Adrenal gland (tissue), 12 donors: ENCODE data around the gene TENM4. TPM values are rescaled to one million over a fixed set of nuclear protein-coding genes. Genes with fewer than 3 reads are reported as not detected.

Source experiments
- DNase-seq, 7 donors: peaks; one replicate each; pipeline ENCODE4 v3.0.0-alpha.2; 2019 to 2020
- H3K27ac ChIP-seq, 5 donors: fragments of 200-600 bp; sonication (generic) in 4 of 5; 1 replicate in 3 of 5; 2 replicates in 2 of 5; pipeline versions ENCODE4 v1.5.1 to v1.8.0; 2016 to 2020; ENCODE audit warnings: mild to moderate bottlenecking in 1 of 5
- H3K27me3 ChIP-seq: fragments of 200-600 bp; 2 replicates; pipeline ENCODE4 v1.8.0; 2021
- H3K36me3 ChIP-seq, 2 donors: fragments of 200-600 bp; replicated peaks in 1 of 2; 1 replicate in 1 of 2; 2 replicates in 1 of 2; pipeline versions ENCODE4 v1.5.1 to v1.8.0; 2018 to 2022
- H3K4me1 ChIP-seq, 2 donors: fragments of 200-600 bp; replicated peaks in 1 of 2; 1 replicate in 1 of 2; 2 replicates in 1 of 2; pipeline versions ENCODE4 v1.5.1 to v1.8.0; 2018 to 2021
- H3K4me3 ChIP-seq, 4 donors: fragments of 200-600 bp; sonication (generic) in 3 of 4; one replicate each; pipeline ENCODE4 v1.5.1; 2016 to 2018
- H3K9me3 ChIP-seq, 3 donors: fragments of 200-600 bp; sonication (generic) in 1 of 3; replicated peaks in 1 of 3; 1 replicate in 2 of 3; 2 replicates in 1 of 3; pipeline versions ENCODE4 v1.5.1 to v1.8.0; 2016 to 2021
- CTCF ChIP-seq, 6 experiments: fragments of 450-650 bp in 4 of 6; fragments of 200-600 bp in 2 of 6; sonication (generic) in 1 of 6; IDR thresholded peaks; 1 replicate in 5 of 6; 2 replicates in 1 of 6; pipeline versions ENCODE4 v1.5.1 to v1.8.0; 2016 to 2021; ENCODE audit warnings: antibody characterized with exemption in 6 of 6, mild to moderate bottlenecking in 2 of 6, moderate library complexity in 1 of 6
- POLR2A ChIP-seq, 2 donors: fragments of 450-650 bp; IDR thresholded peaks; one replicate each; pipeline ENCODE4 v1.6.1; 2017; ENCODE audit warnings: antibody characterized with exemption in 2 of 2, mild to moderate bottlenecking in 2 of 2, moderate library complexity in 1 of 2
- WGBS, 4 donors: extraction: QIAGEN DNeasy Blood & Tissue Kit in 2 of 4; methylation state at CpG; one replicate each; pipeline versions ENCODE4 v1.1.5 to v1.1.7; 2013 to 2017; 5-methylcytosine and 5-hydroxymethylcytosine counted together
- intact Hi-C, 2 donors: fragments of 100-400 bp; cut with DNase I; formaldehyde crosslinking; loops; one replicate each; pipeline versions ENCODE4 v1.14.1 to v1.15.0; 2022 to 2023
- polyA plus RNA-seq, 3 donors: library from polyadenylated mRNA; stranded (reverse); fragments of 200-250 nt in 2 of 3; fragments of 350-450 nt in 1 of 3; fragmentation: Illumina TruSeq in 1 of 3; extraction: RNeasy Lipid Tissue Mini Kit (QIAGEN cat#74804) in 1 of 3; gene quantifications; one replicate each; pipeline ENCODE4 v1.2.3, GENCODE V29; 2013 to 2014
- total RNA-seq, 9 donors: library from RNA; depleted of rRNA in 4 of 9; stranded (reverse); fragments of >200 nt in 4 of 9; fragments of 120-200 nt in 1 of 9; fragmentation: NEBNext Ultra II Directional in 1 of 9; extraction: Animal tissue kit (Norgen Biotek cat#: 25700) in 1 of 9; gene quantifications; one replicate each; pipeline versions ENCODE4 v1.1.0 to v1.2.4, GENCODE V29; 2013 to 2023
- donor health status: healthy with polysubstance abuse.
- donor health status: Bipolar disorder and iron deficiency.
- donor health status: DM: yes; HTN: yes; CAD: no.
- donor health status: DM: no; HTN: no; CAD: no.
- donor health status: DM: no; HTN: no; CAD: no.
- donor health status: DM: yes; HTN: yes; CAD: no.

Gene TENM4
- total and polyA plus RNA-seq, 12 donors = 0.74 to 24.9 (median 6.7) TPM

GRCh38 chr11:79264284-79264683 lies 176.5 kb downstream of the TENM4 start:
- no peak overlapping the region for H3K4me3 ChIP-seq
- no peaks in the 10 kb centered on the region for H3K36me3 ChIP-seq
- no peaks in the 10 kb centered on the region for H3K9me3 ChIP-seq
- TF ChIP-seq POLR2A (IDR thresholded peaks at IDR 0.05) (no peak), CTCF (IDR thresholded peaks at IDR 0.05) (no peak)
- no peaks in the 10 kb centered on the region for H3K27me3 ChIP-seq
- H3K4me1 ChIP-seq = no peaks in the 10 kb centered on the region
- DNase-seq = no peak
- 88 to 91% (median 89%) methylated on average over 6 of the region's 6 CpGs for WGBS, 4 donors
- intact Hi-C loops = no loop called here
- H3K27ac ChIP-seq = no peak overlapping the region

- Histone ChIP-seq H3K27me3 (no peaks in the 10 kb centered on the region), H3K4me3 (no peak overlapping the region), H3K36me3 (no peaks in the 10 kb centered on the region), H3K4me1 (no peaks in the 10 kb centered on the region), H3K27ac (no peak overlapping the region), H3K9me3 (no peaks in the 10 kb centered on the region)
- TF ChIP-seq CTCF (IDR thresholded peaks at IDR 0.05) (no peak), POLR2A (IDR thresholded peaks at IDR 0.05) (no peak)
- intact Hi-C loops = no loop called here
- 55 to 70% (median 68%) methylated on average over 7 of the region's 7 CpGs for WGBS, 4 donors
- DNase-seq = no peak
Observed at GRCh38 chr11:79263001-79263400, 177.8 kb downstream of the TENM4 start.

GRCh38 chr11:79262221-79262620 lies 178.6 kb downstream of the TENM4 start:
- Histone ChIP-seq H3K36me3 (no peaks in the 10 kb centered on the region), H3K4me3 (no peak overlapping the region), H3K9me3 (no peaks in the 10 kb centered on the region), H3K27me3 (no peaks in the 10 kb centered on the region), H3K27ac (no peak overlapping the region), H3K4me1 (no peaks in the 10 kb centered on the region)
- 58 to 80% (median 71%) methylated on average over 4 of the region's 4 CpGs for WGBS, 4 donors
- intact Hi-C loops = no loop called here
- no peak for DNase-seq
- TF ChIP-seq POLR2A (IDR thresholded peaks at IDR 0.05) (no peak), CTCF (IDR thresholded peaks at IDR 0.05) (no peak)

- no peak for TF ChIP-seq POLR2A (IDR thresholded peaks at IDR 0.05)
- no peak for TF ChIP-seq CTCF (IDR thresholded peaks at IDR 0.05)
- DNase-seq = no peak
- no peak overlapping the region for H3K4me3 ChIP-seq
- 91 to 100% (median 94%) methylated on average over 3 of the region's 3 CpGs for WGBS, 4 donors
- no peaks in the 10 kb centered on the region for H3K36me3 ChIP-seq
- H3K4me1 ChIP-seq = no peaks in the 10 kb centered on the region
- H3K27ac ChIP-seq = no peak overlapping the region
- intact Hi-C loops = no loop called here
- no peaks in the 10 kb centered on the region for H3K9me3 ChIP-seq
- H3K27me3 ChIP-seq = no peaks in the 10 kb centered on the region
Observed at GRCh38 chr11:79261684-79262083, 179.1 kb downstream of the TENM4 start.
